ENCODE results near the gene GMPS. TPM values are rescaled to one million over a fixed set of nuclear protein-coding genes. Genes with fewer than 3 reads are reported as not detected.

Gene GMPS
- total and polyA plus RNA-seq, 2 of the 8 experiments (the other 6 are each of a cell fraction or from before 2014, with no cell fraction given), result 57.7 to 175 TPM

DNA sequence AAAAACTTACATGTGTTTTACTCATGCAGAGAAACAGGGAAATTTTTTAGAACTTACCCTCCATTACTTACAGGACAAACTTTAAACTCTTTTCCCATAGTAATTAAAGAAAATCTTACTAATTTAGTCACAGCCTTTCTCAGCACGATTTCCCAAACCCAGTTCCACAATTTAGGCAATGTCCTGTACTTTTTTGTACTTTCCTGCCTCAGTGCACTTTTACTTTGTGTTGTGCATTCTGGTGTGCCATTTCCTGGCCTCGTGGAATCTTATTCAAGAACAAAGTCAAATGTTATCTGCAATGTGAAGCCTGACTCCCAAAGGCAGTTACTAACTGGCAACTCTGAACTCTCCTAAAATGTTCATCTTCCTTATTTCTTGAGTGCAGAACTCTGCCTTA lies 18.1 kb upstream of the GMPS start (continued):
- TF ChIP-seq, protein P1, sequence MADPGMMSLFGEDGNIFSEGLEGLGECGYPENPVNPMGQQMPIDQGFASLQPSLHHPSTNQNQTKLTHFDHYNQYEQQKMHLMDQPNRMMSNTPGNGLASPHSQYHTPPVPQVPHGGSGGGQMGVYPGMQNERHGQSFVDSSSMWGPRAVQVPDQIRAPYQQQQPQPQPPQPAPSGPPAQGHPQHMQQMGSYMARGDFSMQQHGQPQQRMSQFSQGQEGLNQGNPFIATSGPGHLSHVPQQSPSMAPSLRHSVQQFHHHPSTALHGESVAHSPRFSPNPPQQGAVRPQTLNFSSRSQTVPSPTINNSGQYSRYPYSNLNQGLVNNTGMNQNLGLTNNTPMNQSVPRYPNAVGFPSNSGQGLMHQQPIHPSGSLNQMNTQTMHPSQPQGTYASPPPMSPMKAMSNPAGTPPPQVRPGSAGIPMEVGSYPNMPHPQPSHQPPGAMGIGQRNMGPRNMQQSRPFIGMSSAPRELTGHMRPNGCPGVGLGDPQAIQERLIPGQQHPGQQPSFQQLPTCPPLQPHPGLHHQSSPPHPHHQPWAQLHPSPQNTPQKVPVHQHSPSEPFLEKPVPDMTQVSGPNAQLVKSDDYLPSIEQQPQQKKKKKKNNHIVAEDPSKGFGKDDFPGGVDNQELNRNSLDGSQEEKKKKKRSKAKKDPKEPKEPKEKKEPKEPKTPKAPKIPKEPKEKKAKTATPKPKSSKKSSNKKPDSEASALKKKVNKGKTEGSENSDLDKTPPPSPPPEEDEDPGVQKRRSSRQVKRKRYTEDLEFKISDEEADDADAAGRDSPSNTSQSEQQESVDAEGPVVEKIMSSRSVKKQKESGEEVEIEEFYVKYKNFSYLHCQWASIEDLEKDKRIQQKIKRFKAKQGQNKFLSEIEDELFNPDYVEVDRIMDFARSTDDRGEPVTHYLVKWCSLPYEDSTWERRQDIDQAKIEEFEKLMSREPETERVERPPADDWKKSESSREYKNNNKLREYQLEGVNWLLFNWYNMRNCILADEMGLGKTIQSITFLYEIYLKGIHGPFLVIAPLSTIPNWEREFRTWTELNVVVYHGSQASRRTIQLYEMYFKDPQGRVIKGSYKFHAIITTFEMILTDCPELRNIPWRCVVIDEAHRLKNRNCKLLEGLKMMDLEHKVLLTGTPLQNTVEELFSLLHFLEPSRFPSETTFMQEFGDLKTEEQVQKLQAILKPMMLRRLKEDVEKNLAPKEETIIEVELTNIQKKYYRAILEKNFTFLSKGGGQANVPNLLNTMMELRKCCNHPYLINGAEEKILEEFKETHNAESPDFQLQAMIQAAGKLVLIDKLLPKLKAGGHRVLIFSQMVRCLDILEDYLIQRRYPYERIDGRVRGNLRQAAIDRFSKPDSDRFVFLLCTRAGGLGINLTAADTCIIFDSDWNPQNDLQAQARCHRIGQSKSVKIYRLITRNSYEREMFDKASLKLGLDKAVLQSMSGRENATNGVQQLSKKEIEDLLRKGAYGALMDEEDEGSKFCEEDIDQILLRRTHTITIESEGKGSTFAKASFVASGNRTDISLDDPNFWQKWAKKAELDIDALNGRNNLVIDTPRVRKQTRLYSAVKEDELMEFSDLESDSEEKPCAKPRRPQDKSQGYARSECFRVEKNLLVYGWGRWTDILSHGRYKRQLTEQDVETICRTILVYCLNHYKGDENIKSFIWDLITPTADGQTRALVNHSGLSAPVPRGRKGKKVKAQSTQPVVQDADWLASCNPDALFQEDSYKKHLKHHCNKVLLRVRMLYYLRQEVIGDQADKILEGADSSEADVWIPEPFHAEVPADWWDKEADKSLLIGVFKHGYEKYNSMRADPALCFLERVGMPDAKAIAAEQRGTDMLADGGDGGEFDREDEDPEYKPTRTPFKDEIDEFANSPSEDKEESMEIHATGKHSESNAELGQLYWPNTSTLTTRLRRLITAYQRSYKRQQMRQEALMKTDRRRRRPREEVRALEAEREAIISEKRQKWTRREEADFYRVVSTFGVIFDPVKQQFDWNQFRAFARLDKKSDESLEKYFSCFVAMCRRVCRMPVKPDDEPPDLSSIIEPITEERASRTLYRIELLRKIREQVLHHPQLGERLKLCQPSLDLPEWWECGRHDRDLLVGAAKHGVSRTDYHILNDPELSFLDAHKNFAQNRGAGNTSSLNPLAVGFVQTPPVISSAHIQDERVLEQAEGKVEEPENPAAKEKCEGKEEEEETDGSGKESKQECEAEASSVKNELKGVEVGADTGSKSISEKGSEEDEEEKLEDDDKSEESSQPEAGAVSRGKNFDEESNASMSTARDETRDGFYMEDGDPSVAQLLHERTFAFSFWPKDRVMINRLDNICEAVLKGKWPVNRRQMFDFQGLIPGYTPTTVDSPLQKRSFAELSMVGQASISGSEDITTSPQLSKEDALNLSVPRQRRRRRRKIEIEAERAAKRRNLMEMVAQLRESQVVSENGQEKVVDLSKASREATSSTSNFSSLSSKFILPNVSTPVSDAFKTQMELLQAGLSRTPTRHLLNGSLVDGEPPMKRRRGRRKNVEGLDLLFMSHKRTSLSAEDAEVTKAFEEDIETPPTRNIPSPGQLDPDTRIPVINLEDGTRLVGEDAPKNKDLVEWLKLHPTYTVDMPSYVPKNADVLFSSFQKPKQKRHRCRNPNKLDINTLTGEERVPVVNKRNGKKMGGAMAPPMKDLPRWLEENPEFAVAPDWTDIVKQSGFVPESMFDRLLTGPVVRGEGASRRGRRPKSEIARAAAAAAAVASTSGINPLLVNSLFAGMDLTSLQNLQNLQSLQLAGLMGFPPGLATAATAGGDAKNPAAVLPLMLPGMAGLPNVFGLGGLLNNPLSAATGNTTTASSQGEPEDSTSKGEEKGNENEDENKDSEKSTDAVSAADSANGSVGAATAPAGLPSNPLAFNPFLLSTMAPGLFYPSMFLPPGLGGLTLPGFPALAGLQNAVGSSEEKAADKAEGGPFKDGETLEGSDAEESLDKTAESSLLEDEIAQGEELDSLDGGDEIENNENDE (IDR thresholded peaks at IDR 0.05; ENCODE audit: insufficient replicate concordance, low read length), result no peak
- no peak for TF ChIP-seq TCF12 (IDR thresholded peaks at IDR 0.05; ENCODE audit: low read depth, low read length)
- no peak for TF ChIP-seq KDM4A (IDR thresholded peaks at IDR 0.05; ENCODE audit: low read depth, low read length, severe bottlenecking)
- TF ChIP-seq SP2 (IDR thresholded peaks at IDR 0.05; ENCODE audit: low read length), result no peak

All from H1 (cell line).